ENCODE measurements around the gene ZNF664. TPM values are rescaled to one million over a fixed set of nuclear protein-coding genes. Genes with fewer than 3 reads are reported as not detected.

Gene ZNF664
- total RNA-seq, 1 experiment from 2014 or later = 124 TPM

DNA sequence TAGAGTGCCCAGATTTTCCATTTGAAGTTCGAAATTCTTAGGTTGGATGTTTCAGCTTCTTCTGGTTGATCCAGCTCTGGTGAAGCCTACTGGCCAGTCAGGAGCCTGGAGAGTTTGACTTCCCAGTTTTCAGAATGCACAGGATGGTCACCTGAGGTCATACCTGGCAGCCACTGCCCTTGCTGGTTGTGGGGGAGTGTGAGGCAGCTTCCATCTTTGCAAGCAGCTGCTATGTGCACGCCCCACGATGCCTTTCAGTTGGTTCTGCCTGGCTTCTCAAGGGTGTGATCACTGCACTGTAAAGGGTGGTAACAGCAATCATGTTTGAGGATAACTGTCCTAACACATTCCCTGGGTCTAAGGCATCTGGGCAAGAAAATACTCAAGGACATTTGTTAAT lies 15.8 kb upstream of the ZNF664 start:
- DNase-seq (ENCODE audit: low read depth, low spot score) = no peak
- TF ChIP-seq, protein P1, sequence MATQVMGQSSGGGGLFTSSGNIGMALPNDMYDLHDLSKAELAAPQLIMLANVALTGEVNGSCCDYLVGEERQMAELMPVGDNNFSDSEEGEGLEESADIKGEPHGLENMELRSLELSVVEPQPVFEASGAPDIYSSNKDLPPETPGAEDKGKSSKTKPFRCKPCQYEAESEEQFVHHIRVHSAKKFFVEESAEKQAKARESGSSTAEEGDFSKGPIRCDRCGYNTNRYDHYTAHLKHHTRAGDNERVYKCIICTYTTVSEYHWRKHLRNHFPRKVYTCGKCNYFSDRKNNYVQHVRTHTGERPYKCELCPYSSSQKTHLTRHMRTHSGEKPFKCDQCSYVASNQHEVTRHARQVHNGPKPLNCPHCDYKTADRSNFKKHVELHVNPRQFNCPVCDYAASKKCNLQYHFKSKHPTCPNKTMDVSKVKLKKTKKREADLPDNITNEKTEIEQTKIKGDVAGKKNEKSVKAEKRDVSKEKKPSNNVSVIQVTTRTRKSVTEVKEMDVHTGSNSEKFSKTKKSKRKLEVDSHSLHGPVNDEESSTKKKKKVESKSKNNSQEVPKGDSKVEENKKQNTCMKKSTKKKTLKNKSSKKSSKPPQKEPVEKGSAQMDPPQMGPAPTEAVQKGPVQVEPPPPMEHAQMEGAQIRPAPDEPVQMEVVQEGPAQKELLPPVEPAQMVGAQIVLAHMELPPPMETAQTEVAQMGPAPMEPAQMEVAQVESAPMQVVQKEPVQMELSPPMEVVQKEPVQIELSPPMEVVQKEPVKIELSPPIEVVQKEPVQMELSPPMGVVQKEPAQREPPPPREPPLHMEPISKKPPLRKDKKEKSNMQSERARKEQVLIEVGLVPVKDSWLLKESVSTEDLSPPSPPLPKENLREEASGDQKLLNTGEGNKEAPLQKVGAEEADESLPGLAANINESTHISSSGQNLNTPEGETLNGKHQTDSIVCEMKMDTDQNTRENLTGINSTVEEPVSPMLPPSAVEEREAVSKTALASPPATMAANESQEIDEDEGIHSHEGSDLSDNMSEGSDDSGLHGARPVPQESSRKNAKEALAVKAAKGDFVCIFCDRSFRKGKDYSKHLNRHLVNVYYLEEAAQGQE (IDR thresholded peaks at IDR 0.05; ENCODE audit: low read depth) = no peak
- TF ChIP-seq EZH2 (IDR thresholded peaks at IDR 0.05) (no peak), ELF1 (IDR thresholded peaks at IDR 0.05; ENCODE audit: borderline replicate concordance, low read depth) (no peak), EZH2phosphoT487 (IDR thresholded peaks at IDR 0.05; ENCODE audit: borderline replicate concordance) (no peak), CEBPB (IDR thresholded peaks at IDR 0.05; ENCODE audit: low read depth) (no peak)
- H3K9ac ChIP-seq (ENCODE audit: low read length) = no peak overlapping the region
- H3K4me3 ChIP-seq (replicated peaks in 1 of 2; ENCODE audit: low read depth in 1 of 2, low read length in 2 of 2) = no peak overlapping the region
- H3K4me2 ChIP-seq (ENCODE audit: low read length) = no peak overlapping the region
- CTCF ChIA-PET = no interaction called here
- intact Hi-C loops (cut with micrococcal nuclease) = no loop called here
- POLR2A ChIA-PET = no interaction called here
- no peaks in the 10 kb centered on the region for H4K20me1 ChIP-seq (ENCODE audit: insufficient read depth)
- H3K27me3 ChIP-seq (ENCODE audit: insufficient read depth, low read length) = no peaks in the 10 kb centered on the region
- no peaks in the 10 kb centered on the region for H3K36me3 ChIP-seq (ENCODE audit: control insufficient read depth in 1 of 2, insufficient read depth in 2 of 2, low read length in 2 of 2)
- H2AFZ ChIP-seq (ENCODE audit: low read depth, low read length, poor library complexity, severe bottlenecking) = no peak overlapping the region
- no peaks in the 10 kb centered on the region for H3K4me1 ChIP-seq (ENCODE audit: control insufficient read depth in 1 of 2, insufficient read depth in 2 of 2, low read length in 2 of 2)
- BruUV-seq (replicated peaks) = no TSS peak
- H3K9me2 ChIP-seq (ENCODE audit: insufficient read depth) = no peaks in the 10 kb centered on the region
- H3K9me3 ChIP-seq (ENCODE audit: control insufficient read depth in 1 of 2, insufficient read depth in 1 of 2, low read depth in 1 of 2, low read length in 2 of 2) = no peaks in the 10 kb centered on the region
- no peak for ATAC-seq
- H3K27ac ChIP-seq (ENCODE audit: low read depth, low read length) = no peak overlapping the region
- no peaks in the 10 kb centered on the region for H3K79me2 ChIP-seq (ENCODE audit: insufficient read depth, low read length)
- RAD21 ChIA-PET (ENCODE audit: low non-redundant PET in 1 of 2, low total read pairs in 2 of 2, uncharacterized antibody in 2 of 2, unreplicated experiment in 2 of 2) = no interaction called here

DNA sequence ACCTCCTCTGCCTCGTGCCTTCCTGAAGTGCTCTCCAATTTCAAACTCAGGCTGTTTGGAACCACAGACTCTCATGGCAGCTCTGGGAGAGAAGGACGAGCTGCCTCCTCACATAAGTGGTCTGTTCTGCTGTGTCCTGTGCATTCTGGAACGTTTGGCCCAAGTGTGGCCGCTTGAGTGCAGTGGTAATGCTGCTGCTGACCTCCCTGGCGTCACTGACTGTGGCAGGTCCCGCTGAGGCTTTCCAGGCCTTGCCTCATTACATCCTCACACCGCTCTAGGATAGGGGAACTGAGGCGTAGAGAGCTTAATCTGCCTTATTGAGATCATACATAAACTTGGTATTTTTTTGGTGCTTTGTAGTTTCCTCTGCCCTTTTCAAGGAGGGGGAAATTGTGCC lies 14.6 kb upstream of the ZNF664 start:
- Histone ChIP-seq H3K4me1 (ENCODE audit: control insufficient read depth in 1 of 2, insufficient read depth in 2 of 2, low read length in 2 of 2) (no peaks in the 10 kb centered on the region), H3K4me2 (ENCODE audit: low read length) (no peak overlapping the region), H3K79me2 (ENCODE audit: insufficient read depth, low read length) (no peaks in the 10 kb centered on the region), H3K9me2 (ENCODE audit: insufficient read depth) (no peaks in the 10 kb centered on the region), H3K27ac (ENCODE audit: low read depth, low read length) (no peak overlapping the region), H3K27me3 (ENCODE audit: insufficient read depth, low read length) (no peaks in the 10 kb centered on the region), H2AFZ (ENCODE audit: low read depth, low read length, poor library complexity, severe bottlenecking) (no peak overlapping the region), H3K9ac (ENCODE audit: low read length) (no peak overlapping the region), H3K4me3 (replicated peaks in 1 of 2; ENCODE audit: low read depth in 1 of 2, low read length in 2 of 2) (no peak overlapping the region), H3K9me3 (ENCODE audit: control insufficient read depth in 1 of 2, insufficient read depth in 1 of 2, low read depth in 1 of 2, low read length in 2 of 2) (no peaks in the 10 kb centered on the region), H3K36me3 (ENCODE audit: control insufficient read depth in 1 of 2, insufficient read depth in 2 of 2, low read length in 2 of 2) (no peaks in the 10 kb centered on the region), H4K20me1 (ENCODE audit: insufficient read depth) (no peaks in the 10 kb centered on the region)
- ChIA-PET POLR2A (no interaction called here), RAD21 (ENCODE audit: low non-redundant PET in 1 of 2, low total read pairs in 2 of 2, uncharacterized antibody in 2 of 2, unreplicated experiment in 2 of 2) (no interaction called here), CTCF (no interaction called here)
- DNase-seq (ENCODE audit: low read depth, low spot score) = no peak
- no TSS peak for BruUV-seq (replicated peaks)
- intact Hi-C loops (cut with micrococcal nuclease) = no loop called here
- TF ChIP-seq, protein P1 (IDR thresholded peaks at IDR 0.05; ENCODE audit: low read depth) = no peak
- ATAC-seq = no peak

Data from HCT116 (cell line).